Hepatocyte (in vitro differentiated cells): ENCODE results near the gene CDX4.

ENCODE experiments used
- EZH2 ChIP-seq: fragments of 200-600 bp; sonication (generic); IDR thresholded peaks from 2 replicates; pipeline ENCODE4 v1.6.1; 2016; ENCODE audit warnings: antibody characterized with exemption, mild to moderate bottlenecking, borderline replicate concordance
- EZH2phosphoT487 ChIP-seq: fragments of 200-600 bp; sonication (generic); IDR thresholded peaks from one replicate; pipeline ENCODE4 v1.6.1; 2018; ENCODE audit warnings: antibody characterized with exemption, mild to moderate bottlenecking, low read depth, moderate library complexity; ENCODE audit not compliant: unreplicated experiment, severe bottlenecking
- TF ChIP-seq, protein P1 (sequence below): fragments of 200-600 bp; sonication (generic); IDR thresholded peaks from 2 replicates; pipeline ENCODE4 v1.5.1; 2016; ENCODE audit warnings: antibody characterized with exemption, mild to moderate bottlenecking; ENCODE audit not compliant: poor library complexity

DNA sequence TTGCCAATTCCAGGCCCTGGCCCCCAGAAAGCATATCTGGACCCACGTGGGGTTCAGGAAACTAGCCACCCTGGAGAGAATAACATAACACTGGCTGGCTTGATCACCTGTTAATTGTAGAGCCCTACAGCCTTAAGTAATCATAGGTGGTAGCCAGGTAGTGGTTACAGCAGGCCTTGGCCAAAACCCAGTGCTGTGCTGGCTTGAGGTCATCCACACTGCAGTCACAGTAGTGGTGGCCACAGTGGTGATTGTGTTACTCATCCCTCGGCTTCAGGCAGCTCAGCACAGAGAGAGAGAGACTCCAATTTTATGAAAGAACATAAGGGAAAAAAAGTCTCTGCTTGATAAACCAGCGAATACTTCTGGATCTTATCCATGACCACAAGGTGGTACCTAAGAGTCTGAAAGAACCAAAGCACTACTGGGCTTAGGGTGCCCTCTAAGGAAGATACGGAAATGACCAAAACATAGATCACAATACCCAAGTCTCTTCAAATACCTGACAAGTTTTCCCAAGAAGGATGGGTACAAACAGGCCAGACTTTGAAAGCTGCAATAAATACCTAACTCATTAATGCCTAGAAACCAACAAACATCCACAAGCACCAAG lies 46.6 kb upstream of the CDX4 start:
- TF ChIP-seq, protein P1, sequence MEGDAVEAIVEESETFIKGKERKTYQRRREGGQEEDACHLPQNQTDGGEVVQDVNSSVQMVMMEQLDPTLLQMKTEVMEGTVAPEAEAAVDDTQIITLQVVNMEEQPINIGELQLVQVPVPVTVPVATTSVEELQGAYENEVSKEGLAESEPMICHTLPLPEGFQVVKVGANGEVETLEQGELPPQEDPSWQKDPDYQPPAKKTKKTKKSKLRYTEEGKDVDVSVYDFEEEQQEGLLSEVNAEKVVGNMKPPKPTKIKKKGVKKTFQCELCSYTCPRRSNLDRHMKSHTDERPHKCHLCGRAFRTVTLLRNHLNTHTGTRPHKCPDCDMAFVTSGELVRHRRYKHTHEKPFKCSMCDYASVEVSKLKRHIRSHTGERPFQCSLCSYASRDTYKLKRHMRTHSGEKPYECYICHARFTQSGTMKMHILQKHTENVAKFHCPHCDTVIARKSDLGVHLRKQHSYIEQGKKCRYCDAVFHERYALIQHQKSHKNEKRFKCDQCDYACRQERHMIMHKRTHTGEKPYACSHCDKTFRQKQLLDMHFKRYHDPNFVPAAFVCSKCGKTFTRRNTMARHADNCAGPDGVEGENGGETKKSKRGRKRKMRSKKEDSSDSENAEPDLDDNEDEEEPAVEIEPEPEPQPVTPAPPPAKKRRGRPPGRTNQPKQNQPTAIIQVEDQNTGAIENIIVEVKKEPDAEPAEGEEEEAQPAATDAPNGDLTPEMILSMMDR, result no peak
- TF ChIP-seq EZH2 (no peak), EZH2phosphoT487 (no peak)
